Astrocyte of the cerebellum (primary cell): ENCODE data around the gene PICK1.

ENCODE experiments used
- DNase-seq: peaks from one replicate; pipeline ENCODE4 v3.0.0-alpha.2; 2011; ENCODE audit warnings: low read depth
- H3K4me3 ChIP-seq: 2 replicates; pipeline ENCODE4 v1.5.1; 2011; ENCODE audit warnings: mild to moderate bottlenecking, low read depth, low read length, moderate library complexity
- in situ Hi-C: cut with HindIII; loops from 2 replicates; pipeline ENCODE4 v1.10.0; 2017; ENCODE audit warnings: low sequenced_read_pairs
- TF ChIP-seq, protein P1 (sequence below): IDR thresholded peaks from 2 replicates; pipeline ENCODE4 v1.5.1; 2012; ENCODE audit warnings: low read length, low read depth, moderate library complexity, mild to moderate bottlenecking; ENCODE audit errors: missing control alignments

The PICK1 gene

DNA sequence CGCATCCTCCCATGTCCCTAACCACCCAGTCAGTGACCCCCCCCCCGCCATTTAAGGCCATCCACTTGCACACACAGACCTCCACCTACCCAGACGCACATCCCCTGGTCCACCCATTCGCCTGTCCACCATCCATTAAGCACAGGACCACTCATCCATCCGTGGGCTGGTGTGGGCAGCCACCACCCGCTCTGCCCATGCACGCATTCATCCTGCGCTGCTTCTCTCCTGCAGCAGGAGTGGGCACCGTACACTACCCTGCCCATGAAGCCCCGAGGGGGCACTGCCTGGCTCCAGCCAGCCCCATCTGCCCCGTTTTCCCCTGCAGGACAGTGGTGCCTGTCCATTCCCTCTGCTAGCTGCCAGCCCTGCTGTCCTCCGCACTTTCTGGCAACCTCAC lies 30.7 kb downstream of the PICK1 start:
- no peak overlapping the region for H3K4me3 ChIP-seq
- TF ChIP-seq, protein P1, sequence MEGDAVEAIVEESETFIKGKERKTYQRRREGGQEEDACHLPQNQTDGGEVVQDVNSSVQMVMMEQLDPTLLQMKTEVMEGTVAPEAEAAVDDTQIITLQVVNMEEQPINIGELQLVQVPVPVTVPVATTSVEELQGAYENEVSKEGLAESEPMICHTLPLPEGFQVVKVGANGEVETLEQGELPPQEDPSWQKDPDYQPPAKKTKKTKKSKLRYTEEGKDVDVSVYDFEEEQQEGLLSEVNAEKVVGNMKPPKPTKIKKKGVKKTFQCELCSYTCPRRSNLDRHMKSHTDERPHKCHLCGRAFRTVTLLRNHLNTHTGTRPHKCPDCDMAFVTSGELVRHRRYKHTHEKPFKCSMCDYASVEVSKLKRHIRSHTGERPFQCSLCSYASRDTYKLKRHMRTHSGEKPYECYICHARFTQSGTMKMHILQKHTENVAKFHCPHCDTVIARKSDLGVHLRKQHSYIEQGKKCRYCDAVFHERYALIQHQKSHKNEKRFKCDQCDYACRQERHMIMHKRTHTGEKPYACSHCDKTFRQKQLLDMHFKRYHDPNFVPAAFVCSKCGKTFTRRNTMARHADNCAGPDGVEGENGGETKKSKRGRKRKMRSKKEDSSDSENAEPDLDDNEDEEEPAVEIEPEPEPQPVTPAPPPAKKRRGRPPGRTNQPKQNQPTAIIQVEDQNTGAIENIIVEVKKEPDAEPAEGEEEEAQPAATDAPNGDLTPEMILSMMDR: no peak
- DNase-seq: no peak
- in situ Hi-C loops: no loop called here

DNA sequence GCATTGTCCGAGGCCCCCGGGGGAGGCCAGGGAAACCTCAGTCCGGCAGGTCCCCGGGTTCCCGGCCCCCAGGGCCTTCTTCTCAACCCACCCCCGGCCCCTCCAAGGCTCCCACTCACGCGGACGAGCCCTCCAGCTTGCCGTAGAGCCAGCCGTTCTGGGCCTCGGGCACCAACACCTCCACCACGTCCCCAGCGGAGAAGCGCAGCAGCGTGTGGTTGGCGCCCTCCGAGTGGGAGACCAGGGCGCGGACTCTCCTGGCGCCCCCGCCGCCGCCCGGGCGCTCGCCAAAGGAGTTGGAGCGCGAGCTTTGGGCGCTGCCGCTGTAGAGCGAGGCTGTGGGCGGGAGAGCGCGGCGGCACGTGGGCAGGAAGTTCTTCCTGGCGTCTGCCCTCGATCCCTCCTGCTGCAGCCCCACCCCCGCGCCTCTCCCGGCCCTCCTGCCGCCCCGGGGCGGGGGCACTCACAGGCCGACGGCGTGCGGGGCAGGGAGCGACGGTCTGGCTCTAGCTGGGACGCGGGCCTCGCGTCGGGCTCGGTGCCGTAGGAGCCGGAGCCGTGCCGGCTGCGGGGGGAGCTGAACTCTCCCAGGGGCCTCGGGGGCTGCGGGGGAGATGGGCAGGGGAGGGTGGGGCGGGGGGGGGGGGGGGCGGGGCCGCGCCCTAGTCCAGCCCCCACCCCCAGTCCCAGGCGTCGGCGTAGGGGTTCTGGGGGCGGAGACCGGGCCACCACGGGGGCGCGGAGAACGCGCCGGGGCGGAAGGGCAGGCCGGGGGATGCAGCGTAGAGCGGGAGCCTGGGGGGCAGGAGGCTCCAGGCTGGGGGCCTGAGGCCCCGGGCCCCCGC lies 31.6 kb downstream of the PICK1 start:
- DNase-seq: no peak
- TF ChIP-seq, protein P1: no peak
- peak overlapping the region; percentile 14 for H3K4me3 ChIP-seq
- in situ Hi-C loops: no loop called here

DNA sequence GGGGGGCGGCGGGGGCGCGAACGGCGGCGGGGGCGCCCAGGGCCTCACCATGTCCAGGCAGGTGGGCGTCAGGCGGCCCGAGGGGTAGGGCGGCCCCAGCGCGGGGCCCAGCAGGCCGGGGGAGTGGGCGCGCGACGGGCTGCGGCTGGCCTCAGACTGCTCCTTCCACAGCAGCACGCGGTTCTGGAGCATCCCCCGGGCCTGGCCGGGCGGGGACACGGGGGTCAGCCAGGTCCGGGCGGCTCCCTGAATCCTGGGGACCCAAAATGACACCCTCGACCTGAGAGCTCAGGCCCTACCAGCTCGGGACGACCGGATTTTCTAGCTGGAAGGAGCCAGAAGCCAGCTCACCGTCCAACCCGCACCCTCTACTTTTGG lies 32.3 kb downstream of the PICK1 start:
- TF ChIP-seq, protein P1: no peak
- no peak for DNase-seq
- no peak overlapping the region for H3K4me3 ChIP-seq
- in situ Hi-C loops: no loop called here

DNA sequence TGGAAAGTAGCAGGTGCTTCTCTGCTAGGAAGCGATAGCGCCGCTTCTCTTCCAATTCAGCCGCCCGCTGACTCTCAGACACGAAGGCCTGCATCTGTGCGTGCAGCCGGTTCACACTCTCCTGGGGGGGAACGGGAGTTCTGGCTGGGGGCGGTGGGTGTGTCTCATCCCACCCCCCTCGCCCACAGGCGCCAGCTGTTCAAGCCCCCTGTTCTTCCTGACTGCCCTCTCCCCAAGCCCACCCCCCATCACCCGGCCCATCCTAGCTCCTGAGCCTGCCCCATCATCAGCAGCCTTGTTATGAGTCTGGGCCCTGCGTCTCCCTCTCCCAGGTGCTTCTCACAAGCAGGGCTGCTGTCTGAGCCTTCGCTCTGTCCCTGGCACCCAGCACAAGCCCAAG lies 39.9 kb downstream of the PICK1 start:
- in situ Hi-C loops: loop anchor here (5.0 kb wide), 1 partner anchor 75 kb away; no protein-coding TSS in a partner anchor
- TF ChIP-seq, protein P1: no peak

DNA sequence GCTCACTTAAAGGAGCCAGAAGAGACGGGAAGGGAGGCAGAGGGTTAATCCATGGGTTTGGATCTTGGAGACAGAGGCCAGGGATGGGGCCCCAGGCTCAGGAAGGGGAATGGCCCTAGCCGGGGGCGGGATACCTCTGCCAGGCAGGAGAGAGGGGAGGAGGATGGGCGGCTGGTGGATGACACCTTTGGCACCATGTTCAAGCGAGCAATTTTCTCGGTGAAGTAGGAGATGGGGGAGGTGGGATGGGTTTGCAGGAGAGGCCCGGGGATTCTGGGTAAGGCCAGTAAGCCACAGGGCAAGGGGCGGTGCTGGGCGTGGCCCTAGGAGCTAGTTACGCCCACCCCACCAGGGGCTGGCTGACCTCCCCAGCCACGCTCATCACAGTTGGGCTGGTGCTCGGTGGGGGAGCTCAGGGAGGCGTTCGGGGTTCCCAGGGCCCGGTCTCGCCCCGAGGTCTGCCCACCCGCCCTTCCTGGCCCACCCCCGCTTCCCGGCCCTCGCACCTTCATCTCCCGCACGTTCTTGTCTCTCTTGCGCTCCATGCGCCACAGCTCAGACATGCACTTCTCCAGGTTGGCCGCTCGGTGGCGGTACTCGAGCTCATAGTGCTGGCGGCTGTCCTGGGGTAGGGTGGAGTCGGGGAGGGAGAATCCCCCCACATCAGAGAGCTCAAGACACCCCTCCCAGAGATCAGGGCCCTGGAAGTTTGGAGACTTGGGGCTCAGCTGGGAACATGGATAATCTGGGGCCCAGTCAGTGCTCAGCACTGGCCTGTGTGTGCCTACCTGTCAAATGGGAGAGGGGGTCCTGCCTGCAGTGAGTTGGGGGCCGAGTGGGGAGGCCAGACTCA lies 40.6 kb downstream of the PICK1 start:
- in situ Hi-C loops: loop anchor here (5.0 kb wide), 1 partner anchor 75 kb away; no protein-coding TSS in a partner anchor
- TF ChIP-seq, protein P1: peak; percentile 52
- no peak for DNase-seq
- H3K4me3 ChIP-seq: no peak overlapping the region

More for the DNA sequence above, 39.9 kb downstream of the PICK1 start:
- DNase-seq: no peak
- H3K4me3 ChIP-seq: no peak overlapping the region

DNA sequence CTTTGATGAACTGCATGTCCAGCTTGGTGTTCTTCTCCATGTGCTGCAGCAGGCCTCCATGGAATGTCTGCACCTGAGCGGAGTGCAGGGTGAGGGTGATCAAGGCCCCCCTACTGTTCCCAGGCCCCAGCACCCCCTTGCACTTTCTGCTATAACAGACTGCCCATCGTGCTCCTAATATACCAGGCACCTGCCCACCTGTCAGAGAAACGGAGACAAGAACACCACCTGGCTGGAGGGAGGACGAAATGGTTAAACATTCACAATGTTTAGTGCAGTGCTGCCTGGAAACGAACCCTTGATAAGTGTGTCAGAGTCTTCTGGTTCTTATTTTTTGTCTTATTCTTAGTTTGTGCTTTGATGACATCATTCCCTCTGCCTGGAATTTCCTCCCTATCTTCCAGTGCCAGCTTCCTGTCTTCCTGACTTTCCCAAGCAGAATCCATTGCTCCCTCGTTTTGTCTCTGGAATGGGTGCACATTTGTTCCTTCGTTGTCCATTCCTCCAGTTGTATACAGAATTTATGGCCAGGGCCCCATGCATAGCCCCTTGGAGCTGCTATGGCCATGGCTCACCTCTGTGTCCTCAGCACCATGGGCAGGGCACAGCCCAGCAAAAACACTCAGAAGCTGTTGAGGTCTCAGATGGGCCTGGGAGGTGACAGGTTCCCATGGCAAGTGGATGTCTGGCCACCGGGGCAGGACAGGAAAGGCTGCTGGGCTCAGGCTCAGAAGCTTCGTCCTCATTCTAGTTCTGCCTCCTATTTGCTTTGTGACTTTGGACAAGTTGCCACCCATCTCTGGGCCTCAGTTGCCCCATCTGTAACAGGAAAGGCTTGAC lies 41.4 kb downstream of the PICK1 start:
- in situ Hi-C loops: loop anchor here (5.0 kb wide), 1 partner anchor 74 kb away; no protein-coding TSS in a partner anchor
- no peak for DNase-seq
- TF ChIP-seq, protein P1: no peak
- H3K4me3 ChIP-seq: no peak overlapping the region
